Measurements from ENCODE around the gene MAP7D3.

MAP7D3 gene

GRCh38 chrX:136200466-136200865 is 50.7 kb downstream of the MAP7D3 start:
- peak; percentile 53 for TF ChIP-seq CTCF (conservative IDR thresholded peaks at IDR 0.05; ENCODE audit: low read depth, low read length)
- no peak for DNase-seq (ENCODE audit: low read depth)
- H3K4me3 ChIP-seq (ENCODE audit: low read length) = no peak overlapping the region

GRCh38 chrX:136199365-136199764 is 51.8 kb downstream of the MAP7D3 start:
- no peak for DNase-seq (ENCODE audit: low read depth)
- H3K4me3 ChIP-seq (ENCODE audit: low read length) = no peak overlapping the region
- no peak for TF ChIP-seq CTCF (conservative IDR thresholded peaks at IDR 0.05; ENCODE audit: low read depth, low read length)

- DNase-seq (ENCODE audit: low read depth) = no peak
- no peak overlapping the region for H3K4me3 ChIP-seq (ENCODE audit: low read length)
Observed at GRCh38 chrX:136198678-136199243, 52.4 kb downstream of the MAP7D3 start.

GRCh38 chrX:136198010-136198409 is 53.2 kb downstream of the MAP7D3 start:
- no peak for TF ChIP-seq CTCF (conservative IDR thresholded peaks at IDR 0.05; ENCODE audit: low read depth, low read length)
- no peak for DNase-seq (ENCODE audit: low read depth)
- H3K4me3 ChIP-seq (ENCODE audit: low read length) = no peak overlapping the region

More at GRCh38 chrX:136198678-136199243, 52.4 kb downstream of the MAP7D3 start:
- TF ChIP-seq CTCF (conservative IDR thresholded peaks at IDR 0.05; ENCODE audit: low read depth, low read length) = no peak

- DNase-seq (ENCODE audit: low read depth) = no peak
- TF ChIP-seq CTCF (conservative IDR thresholded peaks at IDR 0.05; ENCODE audit: low read depth, low read length) = no peak
- no peak overlapping the region for H3K4me3 ChIP-seq (ENCODE audit: low read length)
Observed at GRCh38 chrX:136196691-136197155, 54.5 kb downstream of the MAP7D3 start.

- no peak for DNase-seq (ENCODE audit: low read depth)
- no peak overlapping the region for H3K4me3 ChIP-seq (ENCODE audit: low read length)
- TF ChIP-seq CTCF (conservative IDR thresholded peaks at IDR 0.05; ENCODE audit: low read depth, low read length) = no peak
Observed at GRCh38 chrX:136195247-136195646, 56.0 kb downstream of the MAP7D3 start.

GRCh38 chrX:136194536-136194935 is 56.7 kb downstream of the MAP7D3 start:
- no peak for TF ChIP-seq CTCF (conservative IDR thresholded peaks at IDR 0.05; ENCODE audit: low read depth, low read length)
- no peak for DNase-seq (ENCODE audit: low read depth)
- no peak overlapping the region for H3K4me3 ChIP-seq (ENCODE audit: low read length)
